NT2/D1 (cell line): Measurements from ENCODE around the gene TMOD4.
A peak's percentile ranks its signal among the peaks of the same experiment; 100 is the strongest.

ENCODE experiments used
- DNase-seq: peaks from one replicate; pipeline ENCODE4 v3.0.0-alpha.2; 2011; ENCODE audit warnings: low read depth, low spot score
- H3K27me3 ChIP-seq: 2 replicates; pipeline ENCODE4 v1.6.0; 2011; ENCODE audit warnings: mild to moderate bottlenecking; ENCODE audit not compliant: insufficient read length, insufficient read depth
- H3K36me3 ChIP-seq: 2 replicates; pipeline ENCODE4 v1.6.1; 2011; ENCODE audit warnings: mild to moderate bottlenecking, low read length, mixed read lengths; ENCODE audit not compliant: insufficient read depth, insufficient read length
- H3K4me1 ChIP-seq: 2 replicates; pipeline ENCODE4 v1.5.1; 2011; ENCODE audit not compliant: insufficient read depth, insufficient read length
- H3K4me3 ChIP-seq: 2 replicates; pipeline ENCODE4 v1.5.1; 2011; ENCODE audit warnings: low read depth; ENCODE audit not compliant: insufficient read length
- H3K9ac ChIP-seq: 2 replicates; pipeline ENCODE4 v1.6.0; 2011; ENCODE audit warnings: low read depth; ENCODE audit not compliant: insufficient read length
- H3K9me3 ChIP-seq: 2 replicates; pipeline ENCODE4 v1.5.1; 2011; ENCODE audit warnings: mild to moderate bottlenecking, low read length; ENCODE audit not compliant: insufficient read depth
- SUZ12 ChIP-seq: IDR thresholded peaks from 2 replicates; pipeline ENCODE4 v1.6.1; 2011; ENCODE audit not compliant: insufficient read length, insufficient read depth; ENCODE audit errors: extremely low read depth
- YY1 ChIP-seq: IDR thresholded peaks from 2 replicates; pipeline ENCODE4 v1.6.1; 2011; ENCODE audit not compliant: insufficient read length, insufficient read depth
- ZNF274 ChIP-seq: IDR thresholded peaks from 2 replicates; pipeline ENCODE4 v1.6.1; 2011; ENCODE audit warnings: mild to moderate bottlenecking, low read depth, low read length

TMOD4 gene

DNA sequence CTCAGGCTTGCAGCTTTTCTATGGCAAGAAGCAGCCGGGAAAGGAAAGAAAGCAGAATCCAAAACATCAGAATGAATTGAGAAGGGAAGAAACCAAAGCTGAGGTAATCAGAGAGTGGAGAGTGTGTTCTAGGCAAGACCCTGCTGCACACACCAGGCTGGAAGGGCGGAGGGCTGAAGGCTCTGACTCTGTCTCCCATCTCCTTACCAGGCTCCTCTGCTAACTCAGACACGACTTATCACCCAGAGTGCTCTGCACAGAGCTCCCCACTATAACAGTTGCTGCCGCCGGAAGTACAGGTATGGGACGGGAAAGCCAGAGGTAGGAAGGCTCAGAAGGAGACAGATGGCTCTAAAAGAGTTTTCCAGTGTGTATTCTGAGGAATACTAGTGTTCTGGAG, 8.7 kb downstream of the TMOD4 start:
- H3K4me3 ChIP-seq: peak overlapping the region; percentile 96
- DNase-seq: no peak
- H3K27me3 ChIP-seq: no peaks in the 10 kb centered on the region
- H3K9ac ChIP-seq: peak overlapping the region; percentile 97
- H3K36me3 ChIP-seq: peaks cover 58% of the 10 kb centered on the region
- H3K9me3 ChIP-seq: no peaks in the 10 kb centered on the region
- TF ChIP-seq ZNF274 (no peak), SUZ12 (no peak), YY1 (no peak)
- peaks cover 10% of the 10 kb centered on the region for H3K4me1 ChIP-seq

GRCh38 chr1:151166505-151166956, 9.2 kb downstream of the TMOD4 start:
- H3K4me1 ChIP-seq: peaks cover 10% of the 10 kb centered on the region
- H3K9me3 ChIP-seq: no peaks in the 10 kb centered on the region
- H3K36me3 ChIP-seq: peaks cover 58% of the 10 kb centered on the region
- no peak for DNase-seq
- TF ChIP-seq ZNF274 (no peak), SUZ12 (no peak), YY1 (no peak)
- no peaks in the 10 kb centered on the region for H3K27me3 ChIP-seq
- peak overlapping the region; percentile 97 for H3K9ac ChIP-seq
- H3K4me3 ChIP-seq: peak overlapping the region; percentile 96

GRCh38 chr1:151165738-151166504, 9.9 kb downstream of the TMOD4 start, which contains the start of the genes LYSMD1 and SCNM1:
Gene LYSMD1, minus strand, starts transcription at chr1:151165902. Its CDS starts 644 bp downstream, at chr1:151165258.
Gene SCNM1, plus strand, starts transcription at chr1:151166144. Its CDS starts 9 bp downstream, at chr1:151166153.
- TF ChIP-seq SUZ12: no peak
- TF ChIP-seq YY1: no peak
- no peak for TF ChIP-seq ZNF274
- H3K36me3 ChIP-seq: peaks cover 56% of the 10 kb centered on the region
- no peaks in the 10 kb centered on the region for H3K27me3 ChIP-seq
- no peaks in the 10 kb centered on the region for H3K9me3 ChIP-seq
- peak; percentile 99 for DNase-seq
- H3K4me3 ChIP-seq: peak within 1 kb of the TSS; percentile 96
- H3K4me1 ChIP-seq: peaks cover 10% of the 10 kb centered on the region
- peak within 1 kb of the TSS; percentile 97 for H3K9ac ChIP-seq

GRCh38 chr1:151165281-151165737, 10.5 kb downstream of the TMOD4 start:
- peak overlapping the region; percentile 96 for H3K4me3 ChIP-seq
- H3K27me3 ChIP-seq: no peaks in the 10 kb centered on the region
- H3K4me1 ChIP-seq: peaks cover 8% of the 10 kb centered on the region
- TF ChIP-seq SUZ12 (no peak), ZNF274 (no peak), YY1 (no peak)
- DNase-seq: peak; percentile 83
- peaks cover 56% of the 10 kb centered on the region for H3K36me3 ChIP-seq
- peak overlapping the region; percentile 97 for H3K9ac ChIP-seq
- no peaks in the 10 kb centered on the region for H3K9me3 ChIP-seq

DNA sequence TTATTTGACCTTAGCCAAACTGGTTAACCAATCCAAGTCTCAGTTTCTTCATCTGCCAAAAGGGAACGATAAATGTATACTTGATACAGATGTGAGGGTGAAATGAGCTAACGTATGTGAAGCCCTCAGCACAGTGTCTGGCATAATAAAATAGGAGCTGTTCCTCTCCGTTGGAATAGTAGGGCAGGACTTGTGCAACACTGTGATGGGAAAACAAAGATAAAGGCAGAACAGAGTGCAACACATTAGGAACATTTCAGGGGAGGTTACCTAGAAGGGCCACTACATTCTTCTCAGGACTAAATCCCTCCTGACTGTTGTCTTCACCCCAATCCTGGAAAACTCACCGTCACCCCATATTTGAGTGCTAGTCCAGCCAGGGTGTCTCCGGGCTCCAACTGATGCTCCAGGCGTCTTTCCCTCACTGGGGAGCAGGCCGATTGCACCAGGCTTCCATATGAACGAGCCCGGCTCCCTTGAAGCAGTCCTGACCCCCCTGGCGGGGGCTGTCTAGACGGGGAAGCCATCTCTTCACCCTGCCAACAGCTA, 11.0 kb downstream of the TMOD4 start:
- peak overlapping the region; percentile 96 for H3K4me3 ChIP-seq
- H3K4me1 ChIP-seq: peaks cover 6% of the 10 kb centered on the region
- peaks cover 52% of the 10 kb centered on the region for H3K36me3 ChIP-seq
- no peaks in the 10 kb centered on the region for H3K27me3 ChIP-seq
- TF ChIP-seq YY1 (no peak), ZNF274 (no peak), SUZ12 (no peak)
- no peak for DNase-seq
- H3K9me3 ChIP-seq: no peaks in the 10 kb centered on the region
- peak overlapping the region; percentile 97 for H3K9ac ChIP-seq

DNA sequence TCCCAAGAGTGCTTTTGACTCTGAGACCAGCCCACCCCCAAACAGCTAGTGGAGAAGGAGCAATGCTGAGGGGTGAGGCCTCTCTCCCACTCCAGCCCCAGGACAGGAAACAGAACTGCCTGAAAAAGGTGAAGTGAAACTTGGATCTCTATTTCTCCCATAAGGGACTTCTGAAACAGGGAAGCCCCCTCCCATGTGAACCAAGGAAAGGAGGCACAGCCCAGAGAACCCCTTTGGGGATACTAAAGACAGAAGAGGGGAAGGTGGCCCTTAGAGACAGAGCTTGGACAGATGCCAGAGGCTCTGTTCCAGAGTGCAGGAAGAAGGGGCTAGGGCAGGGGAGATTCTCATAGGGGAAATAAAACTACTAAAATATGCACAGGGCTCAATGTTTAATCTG, 16.4 kb downstream of the TMOD4 start:
- H3K9ac ChIP-seq: no peak overlapping the region
- DNase-seq: no peak
- no peaks in the 10 kb centered on the region for H3K27me3 ChIP-seq
- no peaks in the 10 kb centered on the region for H3K9me3 ChIP-seq
- TF ChIP-seq YY1: no peak
- no peak for TF ChIP-seq ZNF274
- TF ChIP-seq SUZ12: no peak
- H3K36me3 ChIP-seq: peaks cover 54% of the 10 kb centered on the region
- H3K4me3 ChIP-seq: no peak overlapping the region
- peaks cover 8% of the 10 kb centered on the region for H3K4me1 ChIP-seq

DNA sequence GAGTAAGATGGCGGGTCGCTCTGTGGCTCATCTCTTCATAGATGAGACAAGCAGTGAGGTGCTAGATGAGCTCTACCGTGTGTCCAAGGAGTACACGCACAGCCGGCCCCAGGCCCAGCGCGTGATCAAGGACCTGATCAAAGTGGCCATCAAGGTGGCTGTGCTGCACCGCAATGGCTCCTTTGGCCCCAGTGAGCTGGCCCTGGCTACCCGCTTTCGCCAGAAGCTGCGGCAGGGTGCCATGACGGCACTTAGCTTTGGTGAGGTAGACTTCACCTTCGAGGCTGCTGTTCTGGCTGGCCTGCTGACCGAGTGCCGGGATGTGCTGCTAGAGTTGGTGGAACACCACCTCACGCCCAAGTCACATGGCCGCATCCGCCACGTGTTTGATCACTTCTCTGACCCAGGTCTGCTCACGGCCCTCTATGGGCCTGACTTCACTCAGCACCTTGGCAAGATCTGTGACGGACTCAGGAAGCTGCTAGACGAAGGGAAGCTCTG, 17.0 kb downstream of the TMOD4 start:
- Histone ChIP-seq H3K4me3 (no peak overlapping the region), H3K4me1 (peaks cover 8% of the 10 kb centered on the region), H3K9me3 (no peaks in the 10 kb centered on the region), H3K27me3 (no peaks in the 10 kb centered on the region), H3K9ac (no peak overlapping the region), H3K36me3 (peaks cover 51% of the 10 kb centered on the region)
- TF ChIP-seq YY1 (no peak), SUZ12 (no peak), ZNF274 (no peak)
- no peak for DNase-seq
